Karpas-422 (cell line): ENCODE data around the gene CHST11. TPM values are rescaled to one million over a fixed set of nuclear protein-coding genes. Genes with fewer than 3 reads are reported as not detected.

Source experiments
- DNase-seq: peaks from one replicate; pipeline ENCODE4 v3.0.0-alpha.2; 2015
- H2AFZ ChIP-seq: fragments of 200-600 bp; sonication (generic); 2 replicates; pipeline ENCODE4 v1.6.1; 2014; ENCODE audit warnings: antibody characterized with exemption, low read length, mixed read lengths
- H3K27ac ChIP-seq: fragments of 200-600 bp; sonication (generic); 2 replicates; pipeline ENCODE4 v1.5.1; 2014; ENCODE audit warnings: mild to moderate bottlenecking, low read length, moderate library complexity
- H3K27me3 ChIP-seq: fragments of 200-600 bp; sonication (generic); 2 replicates; pipeline ENCODE4 v1.6.1; 2014; ENCODE audit warnings: low read length, mixed read lengths
- H3K36me3 ChIP-seq: fragments of 200-600 bp; sonication (generic); 2 replicates; pipeline ENCODE4 v1.6.1; 2014; ENCODE audit warnings: low read length, mixed read lengths; ENCODE audit not compliant: insufficient read depth
- H3K4me1 ChIP-seq: fragments of 200-600 bp; sonication (generic); 2 replicates; pipeline ENCODE4 v1.6.1; 2014; ENCODE audit warnings: mild to moderate bottlenecking, low read length, mixed read lengths
- H3K4me2 ChIP-seq: fragments of 200-600 bp; sonication (generic); 2 replicates; pipeline ENCODE4 v1.6.1; 2014; ENCODE audit warnings: low read length, low read depth, mild to moderate bottlenecking; ENCODE audit not compliant: poor library complexity, severe bottlenecking
- H3K4me3 ChIP-seq: fragments of 200-600 bp; sonication (generic); 2 replicates; pipeline ENCODE4 v1.5.1; 2014; ENCODE audit warnings: mild to moderate bottlenecking, antibody characterized with exemption, low read length, mixed read lengths
- H3K79me2 ChIP-seq: fragments of 200-600 bp; sonication (generic); 2 replicates; pipeline ENCODE4 v1.6.1; 2014; ENCODE audit warnings: mild to moderate bottlenecking, low read length, mixed read lengths
- H3K9ac ChIP-seq: fragments of 200-600 bp; sonication (generic); 2 replicates; pipeline ENCODE4 v1.6.0; 2014; ENCODE audit warnings: low read length
- H3K9me2 ChIP-seq: fragments of 200-600 bp; sonication (generic), shearing (Covaris generic); replicated peaks from 2 replicates; pipeline ENCODE4 v1.6.0; 2014; ENCODE audit warnings: mild to moderate bottlenecking, low read length, moderate library complexity; ENCODE audit not compliant: insufficient read depth
- H3K9me3 ChIP-seq: fragments of 300-700, 200-600 bp; sonication (generic); 2 replicates; pipeline ENCODE4 v1.6.1; 2014; ENCODE audit warnings: low read length, mixed read lengths
- H4K20me1 ChIP-seq: fragments of 200-600 bp; sonication (generic); 2 replicates; pipeline ENCODE4 v1.6.1; 2014; ENCODE audit warnings: mild to moderate bottlenecking, antibody characterized with exemption, low read length, low read depth; ENCODE audit not compliant: insufficient read depth
- total RNA-seq: library from RNA; depleted of rRNA; stranded (reverse); fragments of >200 nt; shearing (Covaris generic); gene quantifications from 2 replicates; pipeline ENCODE4 v1.2.3, GENCODE V29; 2014; ENCODE audit warnings: low replicate concordance

Gene CHST11
- total RNA-seq, 1 experiment from 2014 or later: not detected

DNA sequence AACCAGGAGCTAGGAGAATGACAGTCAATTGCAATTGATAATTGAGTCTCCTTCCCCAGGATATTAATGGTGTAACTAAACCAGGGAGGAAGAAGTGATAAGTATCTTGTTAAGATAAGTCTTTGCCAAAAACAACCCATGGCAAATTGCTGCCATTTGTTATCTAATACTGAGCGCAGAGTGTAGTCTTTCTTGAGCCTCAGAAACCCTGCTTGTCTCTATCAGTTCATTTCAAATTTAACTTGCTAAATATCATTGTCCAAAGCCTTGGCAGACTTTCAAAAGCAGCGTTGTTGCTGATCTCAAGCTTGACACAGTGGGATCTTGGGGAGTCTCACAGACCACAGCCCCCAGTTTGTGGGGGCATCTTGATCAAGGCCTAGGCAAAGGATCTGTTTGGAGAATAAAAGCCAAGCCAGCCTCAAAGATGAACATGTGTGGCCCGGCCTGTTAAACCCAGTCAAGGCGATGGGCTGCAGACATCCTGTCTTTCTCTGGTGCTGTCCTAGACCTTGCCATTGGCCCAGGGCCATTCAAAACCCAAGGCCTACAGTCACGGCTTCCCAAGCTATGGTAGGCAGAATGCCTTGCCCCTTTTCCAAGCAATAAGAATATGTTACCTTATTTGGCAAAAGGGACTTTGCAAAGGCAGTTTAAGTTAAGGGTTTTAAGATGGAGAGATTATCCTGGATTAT is 164.2 kb downstream of the CHST11 start:
- H3K4me3 ChIP-seq: no peak overlapping the region

DNA sequence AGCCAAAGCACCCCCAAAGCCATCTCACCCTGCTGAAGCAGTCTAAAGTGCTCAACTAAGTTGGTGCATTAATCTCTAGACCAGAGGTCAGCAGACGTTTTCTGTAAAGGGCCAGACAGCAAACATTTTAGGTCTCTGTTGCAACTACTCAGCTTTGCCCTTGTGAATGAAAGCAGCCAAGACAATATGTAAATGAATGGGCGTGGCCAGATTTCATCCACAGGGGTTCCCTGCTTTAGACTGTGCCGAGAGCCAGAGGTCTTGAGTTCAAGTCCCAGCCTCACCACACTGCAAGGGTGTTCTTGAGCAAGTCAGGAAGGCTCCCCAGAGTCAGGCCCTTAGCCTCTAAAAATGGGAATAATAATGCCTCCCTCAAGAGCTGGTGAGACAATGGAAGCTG is 166.2 kb downstream of the CHST11 start:
- H3K9me2 ChIP-seq: no peaks in the 10 kb centered on the region
- no peak overlapping the region for H3K9ac ChIP-seq
- no peaks in the 10 kb centered on the region for H4K20me1 ChIP-seq
- H3K9me3 ChIP-seq: no peaks in the 10 kb centered on the region
- no peak overlapping the region for H3K4me3 ChIP-seq
- H3K27ac ChIP-seq: no peak overlapping the region
- peaks cover 6% of the 10 kb centered on the region; the same call in 1 of the 2 replicates for H3K4me1 ChIP-seq
- no peaks in the 10 kb centered on the region for H3K79me2 ChIP-seq
- no peaks in the 10 kb centered on the region for H3K36me3 ChIP-seq
- peak; percentile 46 for DNase-seq
- no peak overlapping the region for H3K4me2 ChIP-seq
- no peak overlapping the region for H2AFZ ChIP-seq
- H3K27me3 ChIP-seq: no peaks in the 10 kb centered on the region

More for the DNA sequence above, 164.2 kb downstream of the CHST11 start:
- Histone ChIP-seq H3K4me2 (no peak overlapping the region), H3K9ac (no peak overlapping the region), H3K9me3 (no peaks in the 10 kb centered on the region), H3K27me3 (no peaks in the 10 kb centered on the region), H3K9me2 (no peaks in the 10 kb centered on the region), H3K79me2 (no peaks in the 10 kb centered on the region), H3K4me1 (no peaks in the 10 kb centered on the region), H4K20me1 (no peaks in the 10 kb centered on the region), H3K27ac (no peak overlapping the region), H2AFZ (no peak overlapping the region), H3K36me3 (no peaks in the 10 kb centered on the region)
- no peak for DNase-seq

DNA sequence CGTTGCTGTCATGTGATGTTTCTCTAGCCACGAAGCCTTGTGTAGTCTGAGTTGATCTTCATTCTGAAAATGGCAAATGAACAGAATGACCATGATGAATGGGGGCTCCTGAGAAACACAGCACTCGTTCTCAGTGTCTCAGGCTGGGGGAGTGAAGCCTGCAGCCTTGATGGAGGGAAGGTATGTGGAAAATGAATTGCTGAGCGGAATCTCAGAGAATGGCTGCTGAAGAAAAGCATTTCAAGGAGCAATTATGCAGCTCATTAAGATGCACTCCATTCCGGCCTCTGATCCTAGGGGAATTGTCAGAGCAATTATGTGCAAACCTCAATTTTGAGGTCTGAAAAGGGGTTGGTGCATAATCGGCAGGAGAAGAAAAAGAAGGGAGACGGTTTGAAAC is 167.1 kb downstream of the CHST11 start:
- H2AFZ ChIP-seq: no peak overlapping the region
- H3K4me3 ChIP-seq: no peak overlapping the region
- no peak overlapping the region for H3K27ac ChIP-seq
- H3K79me2 ChIP-seq: no peaks in the 10 kb centered on the region
- H3K9me2 ChIP-seq: no peaks in the 10 kb centered on the region
- no peaks in the 10 kb centered on the region for H3K9me3 ChIP-seq
- no peak for DNase-seq
- H3K27me3 ChIP-seq: no peaks in the 10 kb centered on the region
- no peak overlapping the region for H3K9ac ChIP-seq
- peaks cover 6% of the 10 kb centered on the region; the same call in 1 of the 2 replicates for H3K4me1 ChIP-seq
- H4K20me1 ChIP-seq: no peaks in the 10 kb centered on the region
- no peak overlapping the region for H3K4me2 ChIP-seq
- H3K36me3 ChIP-seq: no peaks in the 10 kb centered on the region

DNA sequence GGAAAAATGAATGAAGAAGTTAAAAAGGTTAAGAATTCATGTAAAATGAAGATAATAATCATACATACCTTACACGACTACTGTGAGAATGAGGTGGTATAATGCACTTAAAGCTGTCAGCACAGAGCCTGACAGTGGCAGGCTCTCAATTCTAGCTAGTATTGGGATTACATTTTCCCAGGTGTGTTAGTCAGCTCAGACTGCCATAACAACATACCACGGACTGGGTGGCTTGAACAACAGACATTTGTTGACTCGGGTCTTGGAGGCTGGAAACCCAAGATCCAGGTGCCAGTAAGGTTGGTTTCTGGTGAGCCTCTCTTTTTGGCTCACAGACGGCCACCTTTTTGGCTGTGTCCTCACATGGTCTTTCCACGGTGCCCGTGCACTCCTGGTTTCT is 167.8 kb downstream of the CHST11 start:
- no peak overlapping the region for H3K4me2 ChIP-seq
- no peak overlapping the region for H3K9ac ChIP-seq

DNA sequence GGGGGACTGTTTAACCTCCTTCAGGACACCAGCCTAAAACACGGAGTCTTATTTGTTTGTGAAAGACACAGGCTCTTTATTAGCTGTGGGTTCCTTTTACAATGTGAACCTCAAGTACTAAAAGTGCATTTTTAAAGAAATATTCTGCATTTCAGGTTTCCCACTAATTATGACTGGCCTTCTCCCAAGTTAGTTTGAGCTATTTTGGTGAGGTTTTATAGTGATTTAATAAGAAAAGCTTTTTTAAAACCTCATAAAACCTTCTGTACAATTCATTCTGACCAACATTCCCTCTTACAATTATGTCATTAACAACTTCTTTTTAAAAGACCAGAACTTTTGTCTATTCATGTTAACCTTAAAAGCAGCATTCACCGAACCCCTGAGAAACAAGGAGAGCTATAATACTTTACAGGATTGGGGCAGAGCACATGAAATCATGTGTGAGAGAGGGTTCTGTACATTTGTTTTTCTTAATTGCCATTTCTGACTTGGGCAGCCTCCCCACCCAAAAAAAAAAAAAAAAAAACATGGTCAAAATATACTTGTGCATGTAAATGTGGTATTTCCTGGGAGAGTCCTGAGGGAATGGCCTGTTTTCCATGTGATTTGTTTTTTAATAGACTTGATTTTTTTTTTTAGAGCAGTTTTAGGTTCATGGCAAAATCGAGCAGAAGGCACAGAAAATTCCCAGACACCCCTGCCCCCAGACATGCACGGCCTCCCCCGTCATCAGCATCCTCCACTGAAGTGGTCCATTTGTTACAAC is 169.5 kb downstream of the CHST11 start:
- H3K4me3 ChIP-seq: no peak overlapping the region
- no peak overlapping the region for H3K9ac ChIP-seq
- H2AFZ ChIP-seq: no peak overlapping the region
- H3K27me3 ChIP-seq: no peaks in the 10 kb centered on the region
- H4K20me1 ChIP-seq: no peaks in the 10 kb centered on the region
- no peaks in the 10 kb centered on the region for H3K9me3 ChIP-seq
- H3K79me2 ChIP-seq: no peaks in the 10 kb centered on the region
- no peak for DNase-seq
- H3K4me1 ChIP-seq: peaks cover 6% of the 10 kb centered on the region; the same call in 1 of the 2 replicates
- no peak overlapping the region for H3K27ac ChIP-seq
- no peaks in the 10 kb centered on the region for H3K9me2 ChIP-seq
- H3K4me2 ChIP-seq: no peak overlapping the region
- H3K36me3 ChIP-seq: no peaks in the 10 kb centered on the region

More for the DNA sequence above, 167.8 kb downstream of the CHST11 start:
- no peak overlapping the region for H2AFZ ChIP-seq
- no peak overlapping the region for H3K27ac ChIP-seq
- H3K79me2 ChIP-seq: no peaks in the 10 kb centered on the region
- no peak for DNase-seq
- H3K27me3 ChIP-seq: no peaks in the 10 kb centered on the region
- H3K4me3 ChIP-seq: no peak overlapping the region
- peaks cover 6% of the 10 kb centered on the region; the same call in 1 of the 2 replicates for H3K4me1 ChIP-seq
- H4K20me1 ChIP-seq: no peaks in the 10 kb centered on the region
- H3K36me3 ChIP-seq: no peaks in the 10 kb centered on the region
- H3K9me2 ChIP-seq: no peaks in the 10 kb centered on the region
- no peaks in the 10 kb centered on the region for H3K9me3 ChIP-seq

DNA sequence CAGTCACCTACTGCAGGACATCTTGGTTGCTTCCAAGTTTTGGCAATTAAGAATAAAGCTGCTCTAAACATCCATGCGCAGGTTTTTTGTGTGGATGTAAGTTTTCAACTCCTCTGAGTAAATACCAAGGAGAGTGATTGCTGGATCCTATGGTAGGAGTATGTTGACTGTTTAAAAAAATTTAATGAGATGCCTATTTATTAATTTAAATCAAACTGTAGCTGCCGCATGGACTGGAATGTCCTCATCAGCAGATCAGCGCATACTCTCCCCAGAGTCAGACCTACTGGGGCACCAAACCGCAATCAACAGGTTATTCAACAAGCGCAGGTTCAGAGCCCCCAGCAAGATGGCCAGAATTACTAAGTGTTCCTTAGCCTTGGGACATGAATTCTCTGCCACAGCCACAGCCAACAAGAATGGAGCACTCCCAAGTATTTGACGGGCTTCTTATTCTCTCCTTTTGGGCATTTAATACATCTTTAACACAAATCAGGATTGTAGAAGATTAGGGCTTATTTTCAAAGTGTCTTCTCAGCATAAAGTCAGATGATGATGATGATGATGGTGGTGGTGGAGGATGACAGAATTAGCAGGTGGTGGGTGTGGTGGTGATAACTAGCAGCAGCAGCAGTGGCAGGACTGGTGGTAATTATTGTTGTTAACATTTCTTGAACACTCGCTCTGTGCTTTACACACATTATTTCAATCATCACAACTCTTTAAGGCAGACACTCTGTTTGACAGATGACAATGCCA is 170.7 kb downstream of the CHST11 start:
- H3K36me3 ChIP-seq: no peaks in the 10 kb centered on the region
- H3K9me3 ChIP-seq: no peaks in the 10 kb centered on the region
- H3K79me2 ChIP-seq: no peaks in the 10 kb centered on the region
- no peaks in the 10 kb centered on the region for H4K20me1 ChIP-seq
- H3K9me2 ChIP-seq: no peaks in the 10 kb centered on the region
- H3K4me3 ChIP-seq: no peak overlapping the region
- peaks cover 6% of the 10 kb centered on the region; the same call in 1 of the 2 replicates for H3K4me1 ChIP-seq
- DNase-seq: no peak
- H3K27me3 ChIP-seq: no peaks in the 10 kb centered on the region
- no peak overlapping the region for H3K9ac ChIP-seq
- H3K4me2 ChIP-seq: no peak overlapping the region
- H2AFZ ChIP-seq: no peak overlapping the region
- H3K27ac ChIP-seq: no peak overlapping the region

DNA sequence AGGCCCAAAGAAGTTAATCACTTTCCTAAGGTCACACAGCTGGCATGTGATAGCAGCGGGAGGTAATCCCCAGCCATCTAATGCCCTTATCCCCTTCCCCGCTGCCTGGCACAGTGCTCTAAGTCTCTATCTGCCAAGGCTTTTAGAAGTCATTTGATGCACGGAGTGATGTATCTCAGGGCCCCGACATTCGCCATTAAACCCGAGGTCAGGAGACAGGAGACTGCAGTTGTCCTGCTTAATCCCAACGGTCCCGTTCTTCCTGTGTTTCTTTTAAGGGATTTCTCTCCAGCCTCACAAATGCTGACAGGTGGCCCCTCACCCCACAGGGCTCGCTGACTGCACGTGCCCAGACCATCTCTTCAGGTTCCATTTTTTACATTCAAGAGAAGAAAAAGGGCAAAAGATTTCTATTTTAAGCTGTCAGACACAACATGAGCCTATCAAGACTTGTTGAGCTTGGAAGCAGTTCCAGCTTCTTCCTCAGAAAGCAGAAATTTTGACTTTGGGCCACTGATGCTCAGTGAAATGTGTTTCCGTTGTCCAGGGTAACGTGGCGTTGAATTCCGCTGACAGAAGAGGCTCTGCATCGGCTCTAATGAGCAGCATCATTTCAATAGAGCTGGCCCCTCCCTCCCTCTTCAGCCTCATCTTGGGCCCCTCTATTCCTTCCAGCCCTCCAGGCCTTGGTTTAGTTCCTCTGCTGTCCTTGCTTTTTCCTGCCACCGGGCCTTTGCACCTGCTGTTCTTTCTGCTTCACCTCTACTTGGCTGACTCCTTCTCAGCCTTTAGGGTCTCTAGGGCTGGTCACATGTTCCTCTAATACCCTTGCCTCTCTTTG is 171.5 kb downstream of the CHST11 start:
- H3K4me2 ChIP-seq: no peak overlapping the region
- no peaks in the 10 kb centered on the region for H3K79me2 ChIP-seq
- no peak overlapping the region for H3K9ac ChIP-seq
- no peak for DNase-seq
- no peaks in the 10 kb centered on the region for H3K9me3 ChIP-seq
- H3K27me3 ChIP-seq: no peaks in the 10 kb centered on the region
- no peaks in the 10 kb centered on the region for H4K20me1 ChIP-seq
- H2AFZ ChIP-seq: no peak overlapping the region
- H3K4me3 ChIP-seq: no peak overlapping the region
- H3K9me2 ChIP-seq: no peaks in the 10 kb centered on the region
- H3K4me1 ChIP-seq: peaks cover 6% of the 10 kb centered on the region; the same call in 1 of the 2 replicates
- H3K36me3 ChIP-seq: no peaks in the 10 kb centered on the region
- H3K27ac ChIP-seq: no peak overlapping the region
